ENCODE data around the gene HUWE1. TPM values are rescaled to one million over a fixed set of nuclear protein-coding genes. Genes with fewer than 3 reads are reported as not detected.
"Not testable (repeated sequence)": the region's sequence is repeated elsewhere in the genome, so short reads cannot be mapped to it uniquely, and the experiment has no call there.

Gene HUWE1
- total RNA-seq, 2 donors from 2014 or later: 316 to 325 TPM

DNA sequence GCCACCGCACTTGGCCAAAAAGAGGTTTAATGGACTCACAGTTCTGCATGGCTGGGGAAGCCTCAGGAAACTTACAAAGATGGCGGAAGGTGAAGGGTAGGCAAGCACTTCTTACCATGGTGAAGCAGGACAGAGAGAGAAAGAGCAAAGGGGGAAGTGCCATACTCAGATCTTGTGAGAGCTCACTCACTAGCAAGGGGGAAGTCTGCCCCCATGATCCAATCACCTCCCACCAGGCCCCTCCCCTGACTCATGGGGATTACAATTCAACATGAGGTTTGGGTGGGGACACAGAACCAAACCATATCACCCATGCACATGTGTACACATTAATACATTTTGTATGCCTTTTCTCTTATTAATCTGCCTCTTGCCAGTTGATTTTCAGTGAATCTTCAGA lies 175.2 kb downstream of the HUWE1 start:
- no peak for DNase-seq
- 88% methylated on average over 2 of the region's 2 CpGs; no CpG with 5 or more reads in 1 of the 2 experiments for WGBS, 2 experiments (ENCODE audit: insufficient coverage in 1 of 2, insufficient read length in 1 of 2)
- no peak overlapping the region for H3K4me3 ChIP-seq (ENCODE audit: low read length)
- H3K27me3 ChIP-seq (ENCODE audit: control insufficient read depth, insufficient read depth, low read length, poor library complexity, severe bottlenecking): no peaks in the 10 kb centered on the region
- no peaks in the 10 kb centered on the region for H3K36me3 ChIP-seq (ENCODE audit: control insufficient read depth, insufficient read depth, low read length)
- H3K27ac Mint-ChIP-seq: no peak overlapping the region
- no peaks in the 10 kb centered on the region for H3K27me3 Mint-ChIP-seq (ENCODE audit: insufficient read depth)
- no peak overlapping the region for H3K27ac ChIP-seq (ENCODE audit: low read depth, low read length)
- no peak overlapping the region for H3K9ac ChIP-seq (ENCODE audit: extremely low read depth, low read length, poor library complexity, severe bottlenecking)
- no peak overlapping the region for H3K4me3 Mint-ChIP-seq
- no peaks in the 10 kb centered on the region for H3K4me1 Mint-ChIP-seq
- H3K9me3 Mint-ChIP-seq: peaks cover 77% of the 10 kb centered on the region
- no peaks in the 10 kb centered on the region for H3K4me1 ChIP-seq (ENCODE audit: control insufficient read depth, insufficient read depth, low read length)
- H3K9me3 ChIP-seq (ENCODE audit: control insufficient read depth, low read length): no peaks in the 10 kb centered on the region
- no peaks in the 10 kb centered on the region for H3K36me3 Mint-ChIP-seq (ENCODE audit: low read depth)
- TF ChIP-seq, protein P1, sequence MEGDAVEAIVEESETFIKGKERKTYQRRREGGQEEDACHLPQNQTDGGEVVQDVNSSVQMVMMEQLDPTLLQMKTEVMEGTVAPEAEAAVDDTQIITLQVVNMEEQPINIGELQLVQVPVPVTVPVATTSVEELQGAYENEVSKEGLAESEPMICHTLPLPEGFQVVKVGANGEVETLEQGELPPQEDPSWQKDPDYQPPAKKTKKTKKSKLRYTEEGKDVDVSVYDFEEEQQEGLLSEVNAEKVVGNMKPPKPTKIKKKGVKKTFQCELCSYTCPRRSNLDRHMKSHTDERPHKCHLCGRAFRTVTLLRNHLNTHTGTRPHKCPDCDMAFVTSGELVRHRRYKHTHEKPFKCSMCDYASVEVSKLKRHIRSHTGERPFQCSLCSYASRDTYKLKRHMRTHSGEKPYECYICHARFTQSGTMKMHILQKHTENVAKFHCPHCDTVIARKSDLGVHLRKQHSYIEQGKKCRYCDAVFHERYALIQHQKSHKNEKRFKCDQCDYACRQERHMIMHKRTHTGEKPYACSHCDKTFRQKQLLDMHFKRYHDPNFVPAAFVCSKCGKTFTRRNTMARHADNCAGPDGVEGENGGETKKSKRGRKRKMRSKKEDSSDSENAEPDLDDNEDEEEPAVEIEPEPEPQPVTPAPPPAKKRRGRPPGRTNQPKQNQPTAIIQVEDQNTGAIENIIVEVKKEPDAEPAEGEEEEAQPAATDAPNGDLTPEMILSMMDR (conservative IDR thresholded peaks at IDR 0.05): no peak

GRCh38 chrX:53504035-53504434 lies 182.5 kb downstream of the HUWE1 start:
- not testable (repeated sequence) for H3K27me3 ChIP-seq (ENCODE audit: control insufficient read depth, insufficient read depth, low read length, poor library complexity, severe bottlenecking); H3K36me3 ChIP-seq (ENCODE audit: control insufficient read depth, insufficient read depth, low read length); H3K9me3 ChIP-seq (ENCODE audit: control insufficient read depth, low read length); H3K36me3 Mint-ChIP-seq (ENCODE audit: low read depth); H3K4me3 ChIP-seq (ENCODE audit: low read length); H3K27me3 Mint-ChIP-seq (ENCODE audit: insufficient read depth); H3K4me3 Mint-ChIP-seq; DNase-seq; H3K27ac ChIP-seq (ENCODE audit: low read depth, low read length); H3K4me1 Mint-ChIP-seq; H3K9ac ChIP-seq (ENCODE audit: extremely low read depth, low read length, poor library complexity, severe bottlenecking); H3K4me1 ChIP-seq (ENCODE audit: control insufficient read depth, insufficient read depth, low read length); H3K27ac Mint-ChIP-seq
- peaks cover 63% of the 10 kb centered on the region for H3K9me3 Mint-ChIP-seq
- WGBS, 2 experiments (ENCODE audit: insufficient coverage in 1 of 2, insufficient read length in 1 of 2): 98% methylated on average over 12 of the region's 28 CpGs; no CpG with 5 or more reads in 1 of the 2 experiments

DNA sequence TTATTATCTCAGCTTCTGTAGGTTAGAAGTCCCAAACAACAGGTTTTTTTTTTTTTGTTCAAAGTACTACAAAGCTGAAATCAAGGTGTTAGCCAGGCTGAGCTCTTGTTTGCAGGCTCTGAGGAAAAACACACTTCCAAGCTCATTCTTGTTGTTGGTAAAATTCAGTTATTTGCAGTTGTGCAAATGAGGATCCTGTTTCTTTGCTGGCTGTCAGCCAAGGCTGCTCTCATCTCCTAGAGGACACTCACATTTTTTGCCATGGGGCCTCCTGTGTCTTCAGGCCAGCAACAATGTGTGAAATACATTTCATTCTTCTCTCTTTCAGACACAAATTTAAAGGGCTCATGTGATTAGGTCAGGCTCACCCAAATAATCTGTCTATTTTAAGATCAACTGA lies 192.1 kb downstream of the HUWE1 start:
- no peak overlapping the region for H3K27ac ChIP-seq (ENCODE audit: low read depth, low read length)
- DNase-seq: no peak
- no peak overlapping the region for H3K27ac Mint-ChIP-seq
- H3K27me3 Mint-ChIP-seq (ENCODE audit: insufficient read depth): peaks cover 2% of the 10 kb centered on the region
- H3K36me3 Mint-ChIP-seq (ENCODE audit: low read depth): no peaks in the 10 kb centered on the region
- H3K9ac ChIP-seq (ENCODE audit: extremely low read depth, low read length, poor library complexity, severe bottlenecking): no peak overlapping the region
- H3K4me1 ChIP-seq (ENCODE audit: control insufficient read depth, insufficient read depth, low read length): no peaks in the 10 kb centered on the region
- H3K27me3 ChIP-seq (ENCODE audit: control insufficient read depth, insufficient read depth, low read length, poor library complexity, severe bottlenecking): no peaks in the 10 kb centered on the region
- no peaks in the 10 kb centered on the region for H3K9me3 ChIP-seq (ENCODE audit: control insufficient read depth, low read length)
- TF ChIP-seq, protein P1 (conservative IDR thresholded peaks at IDR 0.05): no peak
- no peak overlapping the region for H3K4me3 Mint-ChIP-seq
- peaks cover 62% of the 10 kb centered on the region for H3K9me3 Mint-ChIP-seq
- H3K4me3 ChIP-seq (ENCODE audit: low read length): no peak overlapping the region
- no peaks in the 10 kb centered on the region for H3K4me1 Mint-ChIP-seq
- no peaks in the 10 kb centered on the region for H3K36me3 ChIP-seq (ENCODE audit: control insufficient read depth, insufficient read depth, low read length)

GRCh38 chrX:53486285-53486684 lies 200.2 kb downstream of the HUWE1 start:
- Histone ChIP-seq H3K9me3 (ENCODE audit: control insufficient read depth, low read length) (no peaks in the 10 kb centered on the region), H3K27me3 (ENCODE audit: control insufficient read depth, insufficient read depth, low read length, poor library complexity, severe bottlenecking) (no peaks in the 10 kb centered on the region), H3K9ac (ENCODE audit: extremely low read depth, low read length, poor library complexity, severe bottlenecking) (no peak overlapping the region), H3K36me3 (ENCODE audit: control insufficient read depth, insufficient read depth, low read length) (no peaks in the 10 kb centered on the region), H3K27ac (ENCODE audit: low read depth, low read length) (no peak overlapping the region), H3K4me3 (ENCODE audit: low read length) (no peak overlapping the region), H3K4me1 (ENCODE audit: control insufficient read depth, insufficient read depth, low read length) (no peaks in the 10 kb centered on the region)
- no peak overlapping the region for H3K27ac Mint-ChIP-seq
- H3K4me3 Mint-ChIP-seq: no peak overlapping the region
- peaks cover 2% of the 10 kb centered on the region for H3K27me3 Mint-ChIP-seq (ENCODE audit: insufficient read depth)
- peaks cover 57% of the 10 kb centered on the region for H3K9me3 Mint-ChIP-seq
- TF ChIP-seq, protein P1 (conservative IDR thresholded peaks at IDR 0.05): no peak
- DNase-seq: no peak
- no peaks in the 10 kb centered on the region for H3K36me3 Mint-ChIP-seq (ENCODE audit: low read depth)
- no peaks in the 10 kb centered on the region for H3K4me1 Mint-ChIP-seq
